Dermis blood vessel endothelial cell (primary cell): ENCODE results near the gene PCGF3. TPM values are rescaled to one million over a fixed set of nuclear protein-coding genes. Genes with fewer than 3 reads are reported as not detected.
A peak's percentile ranks its signal among the peaks of the same experiment; 100 is the strongest.
"Not testable (repeated sequence)": the region's sequence is repeated elsewhere in the genome, so short reads cannot be mapped to it uniquely, and the experiment has no call there.

Experiments used
- DNase-seq: peaks from one replicate; pipeline ENCODE4 v3.0.0; 2010
- total RNA-seq: library from RNA; depleted of rRNA; stranded (reverse); fragments of >200 nt; gene quantifications from 2 replicates; pipeline ENCODE4 v1.2.3, GENCODE V29; 2014

The PCGF3 gene
- total RNA-seq, 1 donor from 2014 or later = 64.3 TPM

DNA sequence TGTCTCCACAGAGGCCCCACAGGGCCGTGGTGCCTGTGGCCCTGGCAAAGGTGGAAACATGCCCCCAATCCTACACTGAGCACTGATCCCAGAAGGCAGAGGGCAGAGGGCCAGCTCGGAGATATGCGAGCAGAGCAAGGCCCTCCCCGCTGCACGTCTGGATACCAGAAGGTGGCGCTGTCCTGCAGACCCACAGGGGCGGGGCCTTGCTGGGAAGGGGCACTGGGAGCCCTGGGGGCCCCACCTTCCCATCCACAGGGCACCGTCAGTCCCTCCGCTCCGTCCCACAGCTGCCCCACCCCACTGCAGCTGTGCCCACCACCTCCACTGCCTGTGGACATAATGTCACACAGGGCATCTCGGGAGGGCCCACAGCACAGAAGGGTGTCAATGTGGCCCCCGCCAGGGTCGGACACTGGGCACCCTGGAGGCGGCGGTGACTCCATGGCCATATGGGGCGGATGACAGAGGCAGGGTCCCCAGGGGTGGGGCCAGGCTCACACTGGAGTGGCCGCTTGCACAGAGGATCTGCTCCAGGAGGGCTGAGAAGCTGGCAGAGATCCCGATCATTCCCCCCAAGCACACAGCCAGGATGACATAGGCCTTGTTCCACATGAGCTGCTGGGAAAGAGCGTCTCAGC is 21.5 kb upstream of the PCGF3 start:
- DNase-seq = peak; percentile 85

DNA sequence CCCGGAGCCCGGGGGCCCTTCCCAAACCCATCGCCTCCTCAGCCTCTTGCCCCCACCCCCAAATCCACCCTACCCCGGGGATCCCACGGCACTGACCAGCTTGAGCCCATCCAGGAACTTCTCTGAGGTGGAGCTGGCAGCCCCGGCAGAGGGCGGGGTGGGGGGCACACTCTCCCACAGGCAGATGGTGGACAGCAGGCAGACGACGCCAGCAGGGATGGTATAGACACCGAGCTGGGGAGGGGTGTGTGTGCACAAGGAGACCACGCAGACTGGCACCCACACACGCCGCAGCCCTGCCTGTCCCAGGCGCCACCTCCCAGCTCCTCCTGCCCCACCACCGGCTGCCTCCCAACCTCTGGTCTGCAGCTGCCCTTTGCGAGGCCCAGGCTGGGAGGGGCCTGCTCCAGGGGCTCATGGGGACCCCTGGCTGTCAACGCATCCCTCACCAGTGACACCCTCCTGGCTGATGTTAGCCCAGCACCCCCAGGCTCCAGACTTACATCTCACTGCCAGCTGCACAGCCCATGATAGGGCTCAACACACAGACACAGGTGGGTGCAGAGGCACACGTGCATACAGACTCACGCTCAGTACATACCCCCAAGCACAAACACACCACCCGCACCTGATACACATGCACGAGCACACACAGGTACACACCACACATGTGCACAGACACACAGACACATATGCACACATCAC is 20.9 kb upstream of the PCGF3 start:
- DNase-seq = no peak

DNA sequence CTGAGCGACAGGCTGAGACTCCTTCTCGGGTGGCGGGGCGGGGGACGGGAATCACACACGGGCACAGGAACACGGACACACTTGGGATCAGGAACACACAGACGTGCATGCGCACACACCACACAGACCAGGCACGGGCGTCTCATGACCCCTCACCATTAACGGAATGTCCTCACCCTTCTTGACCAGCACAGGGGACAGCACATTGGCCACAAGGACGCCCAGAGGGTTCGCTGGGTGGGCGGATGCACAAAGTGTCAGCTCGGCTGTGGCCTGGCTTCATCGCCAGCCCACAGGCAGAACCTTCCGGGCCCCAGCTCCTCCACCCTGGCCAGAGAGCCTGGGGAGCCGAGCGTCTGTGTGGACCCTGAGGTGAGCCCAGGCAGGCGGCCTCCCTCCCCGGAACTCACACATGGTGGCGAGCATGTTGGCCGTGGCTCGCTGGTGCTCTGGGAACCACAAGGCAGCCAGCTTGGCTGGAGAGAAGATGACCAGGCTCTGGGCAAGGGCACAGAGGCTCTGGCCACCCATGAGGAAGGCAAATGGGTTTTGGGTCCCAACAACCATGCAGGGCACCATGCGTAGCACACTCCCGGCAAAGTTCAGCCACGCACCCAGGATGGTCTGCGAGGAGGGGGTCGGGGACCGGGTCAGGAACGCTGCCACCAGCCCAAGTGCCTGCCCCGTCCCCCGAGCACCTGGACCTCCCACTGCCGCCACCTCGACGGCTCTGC is 19.8 kb upstream of the PCGF3 start:
- DNase-seq = no peak

DNA sequence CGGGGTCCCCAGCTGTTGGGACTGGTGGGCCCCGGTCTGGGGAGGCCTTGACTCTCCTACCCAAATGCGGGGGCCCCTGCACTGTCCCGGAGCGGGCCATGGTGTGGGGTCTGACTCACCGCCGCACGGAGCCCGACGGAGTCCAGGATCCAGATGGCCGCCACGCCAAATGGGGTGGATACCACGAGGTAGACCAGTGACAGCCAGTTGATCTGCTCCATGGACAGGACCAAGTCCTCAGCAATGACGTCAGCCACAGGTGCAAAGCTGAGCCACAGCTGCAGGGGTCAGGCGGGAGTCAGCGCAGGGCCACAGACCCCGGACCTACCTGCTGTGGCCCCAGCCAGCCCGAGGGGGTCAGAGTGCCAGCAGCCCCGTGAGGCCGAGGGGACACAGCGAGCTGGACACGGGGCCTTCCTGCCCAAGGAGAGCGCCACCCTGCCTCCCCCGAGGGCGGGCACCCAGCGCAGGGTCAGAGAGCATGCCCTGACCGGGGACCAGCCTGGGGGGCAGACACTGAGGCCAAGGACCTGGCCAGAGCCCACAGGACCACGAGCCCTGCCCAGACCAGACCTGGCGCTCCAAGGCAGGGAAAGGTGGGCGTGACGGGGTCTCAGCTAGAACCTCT is 19.1 kb upstream of the PCGF3 start:
- DNase-seq = no peak

DNA sequence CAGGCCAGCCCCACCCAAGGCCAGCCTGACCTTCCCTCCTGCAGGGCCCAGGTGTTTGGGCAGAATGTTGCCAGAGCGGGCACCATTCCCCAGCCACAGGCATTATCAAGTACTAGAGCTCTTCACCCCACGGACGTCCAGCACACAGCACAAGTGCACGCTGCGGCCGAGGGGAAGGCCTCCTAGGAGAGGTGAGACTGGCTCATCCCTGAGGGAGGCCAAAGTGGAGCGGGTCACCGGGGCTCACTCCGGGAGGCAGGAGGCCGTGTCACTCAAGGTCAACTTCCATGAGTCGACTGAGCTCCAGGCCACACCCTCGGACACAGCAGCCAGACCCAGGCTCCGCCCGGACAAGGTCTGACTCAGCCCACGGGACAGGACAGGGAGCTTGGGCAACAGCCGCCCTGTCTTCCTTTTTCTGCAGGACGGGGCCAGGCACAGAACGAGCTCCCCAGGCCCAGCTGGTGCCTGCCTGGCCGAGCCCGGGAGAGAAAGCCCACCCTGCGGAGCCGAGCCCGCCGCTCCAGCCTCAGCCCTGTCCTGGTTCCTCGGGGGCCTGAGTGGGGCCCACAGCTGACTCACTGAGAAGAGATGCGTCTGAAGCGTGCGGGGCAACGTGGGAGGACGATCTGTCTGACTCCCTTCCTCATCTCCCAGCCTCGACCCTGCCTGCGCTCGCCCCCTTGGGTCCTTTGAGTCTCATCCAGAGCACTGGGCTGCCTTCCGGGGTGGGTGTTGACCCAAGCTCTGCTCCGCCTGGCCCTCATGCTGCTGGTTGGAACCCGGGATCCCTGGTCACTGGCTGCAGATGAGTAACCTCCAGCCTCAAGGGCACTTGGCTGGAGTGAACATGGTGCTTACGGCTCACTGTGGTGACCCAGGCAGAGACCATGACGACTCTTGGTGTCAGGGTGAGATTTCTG is 18.3 kb upstream of the PCGF3 start:
- peak; percentile 88 for DNase-seq

DNA sequence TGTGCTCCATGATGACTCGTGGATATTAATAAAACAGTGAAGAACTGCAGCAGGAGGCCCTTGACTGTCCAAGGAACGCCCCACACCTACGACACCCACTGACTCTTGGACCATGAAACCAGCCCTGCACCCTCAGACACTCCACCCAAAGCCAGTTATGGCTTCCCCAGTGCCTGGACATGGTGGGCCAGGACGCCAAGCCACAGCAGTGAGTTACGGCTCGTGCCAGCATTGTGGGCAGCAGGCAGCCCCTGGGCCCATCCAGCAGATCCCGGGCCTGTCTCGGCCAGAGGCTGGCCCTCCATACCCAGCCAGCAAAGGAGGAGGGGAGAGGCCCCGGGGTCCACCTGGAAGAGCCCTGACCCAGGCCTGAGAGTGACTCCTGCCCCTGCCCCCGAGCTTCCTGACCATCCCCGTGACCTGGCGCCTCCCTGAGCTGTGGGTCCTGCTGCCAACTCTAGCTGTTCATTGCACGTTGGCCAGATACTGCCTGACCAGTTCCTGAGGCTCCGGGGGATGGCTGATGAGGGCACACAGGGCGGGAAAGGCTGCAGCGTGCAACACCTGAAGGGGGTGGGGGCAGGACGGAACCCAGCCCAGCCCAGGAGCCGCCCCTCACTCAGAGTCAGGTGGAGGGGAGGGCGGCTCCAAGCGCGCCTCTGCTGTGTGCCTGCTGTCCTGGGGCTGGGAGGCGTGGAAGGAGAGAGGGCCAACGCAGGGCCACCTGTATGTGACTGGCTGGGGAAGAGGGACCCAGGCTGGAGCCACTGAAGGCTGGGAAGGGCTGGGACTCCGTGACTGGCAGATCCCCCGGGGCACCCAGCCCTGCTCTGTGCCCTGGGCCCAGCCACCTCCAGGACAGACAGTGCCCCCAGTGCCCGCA is 17.4 kb upstream of the PCGF3 start:
- no peak for DNase-seq

DNA sequence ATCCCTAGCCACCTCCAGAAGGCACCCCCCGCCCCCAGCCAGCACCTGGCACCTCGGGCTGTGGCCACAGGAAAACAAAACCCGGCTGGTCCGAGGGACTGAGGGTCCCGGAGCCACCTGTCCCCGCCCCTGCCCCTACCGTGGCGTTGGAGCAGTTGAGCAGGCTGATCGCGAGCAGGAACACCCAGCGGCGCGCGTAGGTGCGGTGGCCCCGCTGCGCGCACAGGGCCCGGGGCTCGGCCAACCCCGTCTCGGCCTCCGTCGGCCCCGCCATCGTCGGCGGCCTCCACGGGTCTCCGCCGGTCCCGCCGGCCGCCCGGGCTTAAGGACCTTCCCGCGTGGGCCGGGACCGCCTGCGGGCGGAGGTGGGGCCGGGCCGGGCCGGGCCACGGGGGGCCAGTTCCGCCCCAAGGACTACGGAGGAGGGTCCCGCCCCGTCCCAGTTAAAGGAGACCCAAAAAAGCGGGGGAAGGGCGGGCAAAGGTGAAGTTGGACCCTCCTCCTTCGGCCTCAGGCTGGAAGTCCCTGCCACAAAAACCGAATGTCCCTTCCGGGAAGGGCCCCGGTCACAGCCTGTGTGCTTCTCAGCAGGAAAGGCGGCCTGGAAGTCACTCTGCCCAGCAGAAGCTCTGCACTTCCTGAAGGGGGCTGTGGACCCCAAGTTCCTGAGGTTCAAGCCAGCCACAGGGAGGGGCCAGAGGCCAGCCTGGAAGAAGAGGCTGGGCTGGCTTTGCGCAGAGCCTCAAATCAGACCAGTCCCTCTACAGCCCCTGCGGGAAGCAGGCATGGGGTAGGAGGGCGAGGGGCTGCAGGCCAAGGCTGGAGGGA is 16.6 kb upstream of the PCGF3 start, which contains the start of gene SLC49A3:
Gene SLC49A3, minus strand, starts transcription at position 298 of the 828 bp plus-strand sequence. Its CDS starts 24 bp downstream, at position 274.
- DNase-seq = peak; percentile 22

DNA sequence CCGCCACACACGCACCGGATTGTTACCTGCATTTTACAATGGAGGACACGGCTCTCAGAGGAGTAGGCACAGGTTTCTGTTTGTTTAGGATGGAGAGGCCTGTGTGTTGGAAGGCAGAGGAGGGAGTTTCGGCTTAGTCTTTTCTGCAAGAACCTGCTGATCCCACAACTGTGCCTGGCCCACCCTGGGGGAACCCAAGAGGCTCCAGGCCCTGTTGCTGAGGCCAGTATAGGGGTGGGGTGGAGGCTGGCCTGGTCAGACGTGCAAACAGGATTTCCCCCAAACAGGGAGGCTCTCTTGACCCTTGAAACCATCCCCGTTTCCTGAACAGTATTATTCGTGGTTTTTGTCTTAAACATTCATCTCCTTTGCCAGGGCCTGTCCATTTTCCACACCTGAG is 15.9 kb upstream of the PCGF3 start:
- DNase-seq = no peak

DNA sequence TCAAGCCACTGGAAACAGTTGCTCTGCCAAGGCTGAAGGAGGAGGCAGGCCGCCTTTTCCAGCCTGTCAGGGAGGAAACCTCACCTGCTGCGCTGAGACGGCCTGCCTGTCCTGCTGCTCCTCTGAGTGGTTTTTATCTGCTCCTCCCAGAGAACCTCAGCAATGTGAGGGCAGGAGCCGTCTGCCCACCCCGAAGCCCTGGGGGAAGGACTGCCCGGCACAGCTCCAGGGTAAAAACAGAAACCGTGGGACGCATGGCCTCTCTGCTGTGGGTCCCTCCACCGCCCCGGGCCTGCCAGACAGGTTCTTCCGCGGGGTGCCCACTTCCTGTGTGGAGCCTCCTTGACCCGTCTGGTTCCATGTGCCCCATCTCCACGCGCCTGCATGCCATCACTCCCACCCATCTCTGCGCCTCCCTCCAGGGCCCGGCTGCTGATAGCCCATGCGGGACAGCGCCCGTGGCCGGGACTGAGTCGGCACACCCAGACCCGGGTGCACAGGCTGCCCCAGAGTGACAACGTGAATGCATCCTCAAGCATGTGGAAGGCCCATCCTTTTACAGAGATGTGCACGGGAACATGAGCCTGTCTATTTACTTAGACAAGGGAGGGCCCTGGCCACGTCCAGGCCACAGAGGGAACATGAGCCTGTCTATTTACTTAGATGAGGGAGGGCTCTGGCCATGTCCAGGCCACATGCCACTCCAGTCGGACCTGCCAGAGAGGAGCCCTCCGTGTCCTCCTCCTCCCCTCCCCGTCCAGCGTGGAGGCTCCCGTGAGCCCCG is 12.7 kb upstream of the PCGF3 start:
- no peak for DNase-seq

DNA sequence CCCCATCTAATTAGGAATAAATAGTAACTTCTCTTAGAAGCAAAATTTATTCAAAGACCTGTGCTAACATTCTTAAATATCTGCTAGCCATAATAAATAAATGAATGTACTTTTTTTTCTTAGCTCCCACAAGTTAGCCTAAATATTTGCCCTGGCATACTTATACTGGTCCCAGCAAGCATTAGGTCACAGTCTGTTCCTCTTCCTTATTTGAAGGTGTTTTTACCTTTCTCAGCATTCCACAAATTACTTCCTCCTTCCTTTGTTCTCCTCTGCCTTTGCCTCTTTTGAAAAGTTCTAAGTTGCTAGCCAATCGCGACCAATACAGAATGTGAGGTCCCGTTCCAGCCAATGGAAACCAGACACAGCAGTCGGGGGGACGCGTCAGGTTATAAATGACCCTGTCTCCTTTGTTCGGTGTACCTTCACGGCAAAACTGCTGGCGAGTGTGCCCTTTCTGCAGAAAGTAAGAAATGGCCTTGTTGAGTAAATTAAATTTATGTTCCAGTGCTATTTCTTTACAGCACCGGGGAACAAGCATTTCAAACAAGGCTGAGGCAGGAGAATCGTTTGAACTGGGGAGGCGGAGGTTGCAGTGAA is 11.2 kb upstream of the PCGF3 start:
- not testable (repeated sequence) for DNase-seq

DNA sequence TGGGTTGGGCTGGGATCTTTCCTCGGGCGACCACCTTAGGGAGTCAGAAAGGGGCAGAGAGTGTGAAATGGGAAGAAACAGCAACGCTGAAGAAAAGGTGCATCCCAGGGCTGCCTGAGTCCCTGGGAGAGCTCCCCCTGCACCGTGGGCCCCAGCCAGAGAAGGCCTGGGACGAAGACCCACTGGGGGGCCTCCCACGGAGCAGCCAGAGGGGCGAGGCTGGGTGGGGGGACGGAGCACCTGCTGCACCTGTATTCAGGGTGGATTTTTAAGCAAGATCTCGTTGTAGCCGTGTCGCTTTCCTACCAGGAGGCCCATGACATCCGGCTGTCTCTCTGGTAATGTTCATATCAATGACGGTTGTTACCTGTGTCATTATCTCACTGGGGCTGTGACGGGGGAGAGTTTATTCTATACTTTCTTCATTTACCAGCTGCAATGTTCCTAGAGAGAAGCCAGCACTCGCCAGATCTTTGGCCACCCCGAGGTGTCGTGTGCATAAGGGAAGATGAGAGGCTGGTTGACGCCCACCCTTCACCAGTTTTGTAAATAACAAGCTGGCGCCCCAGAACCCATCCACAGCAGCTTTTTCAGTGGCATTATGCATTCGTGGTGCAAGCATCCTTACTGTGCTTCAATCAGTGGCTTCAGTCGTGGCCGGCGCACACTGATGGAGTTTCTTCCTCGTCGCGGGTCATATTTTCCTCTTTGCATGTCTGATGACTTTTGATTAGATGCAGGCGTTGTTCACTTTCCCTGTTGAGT is 5.6 kb upstream of the PCGF3 start:
- no peak for DNase-seq

DNA sequence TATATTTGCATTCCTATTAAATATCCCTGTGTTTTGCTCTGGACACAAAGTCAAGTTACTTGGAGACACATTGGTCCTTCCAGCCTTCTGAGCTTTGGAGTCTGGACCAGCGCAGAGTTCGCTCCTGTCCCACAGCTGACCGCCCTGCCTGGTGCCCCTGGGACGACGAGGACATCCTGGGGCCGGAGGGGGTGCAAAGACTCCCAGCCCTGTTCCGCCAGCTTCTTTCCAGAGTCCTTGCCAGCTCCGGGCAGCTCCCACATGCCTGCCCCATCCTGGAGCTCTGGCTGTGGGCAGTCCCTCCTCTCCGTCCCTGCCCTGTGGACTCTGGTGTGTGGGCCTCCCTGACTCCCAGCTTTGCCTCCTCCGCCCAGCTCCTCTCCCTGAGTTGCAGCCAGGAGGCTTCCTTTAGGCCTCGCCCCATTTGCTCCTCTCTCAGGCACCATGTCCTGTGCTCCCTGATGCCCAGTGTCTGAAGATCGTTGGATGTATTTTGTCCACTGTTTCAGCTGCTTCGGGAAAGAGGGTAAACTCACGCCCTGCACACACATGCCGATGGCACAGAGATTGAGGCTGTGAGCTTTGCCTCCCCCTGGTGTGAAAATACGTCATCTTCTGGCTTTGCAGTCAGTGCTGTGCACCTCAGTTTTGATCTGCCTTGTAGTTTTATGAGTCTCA is 4.9 kb upstream of the PCGF3 start:
- no peak for DNase-seq

DNA sequence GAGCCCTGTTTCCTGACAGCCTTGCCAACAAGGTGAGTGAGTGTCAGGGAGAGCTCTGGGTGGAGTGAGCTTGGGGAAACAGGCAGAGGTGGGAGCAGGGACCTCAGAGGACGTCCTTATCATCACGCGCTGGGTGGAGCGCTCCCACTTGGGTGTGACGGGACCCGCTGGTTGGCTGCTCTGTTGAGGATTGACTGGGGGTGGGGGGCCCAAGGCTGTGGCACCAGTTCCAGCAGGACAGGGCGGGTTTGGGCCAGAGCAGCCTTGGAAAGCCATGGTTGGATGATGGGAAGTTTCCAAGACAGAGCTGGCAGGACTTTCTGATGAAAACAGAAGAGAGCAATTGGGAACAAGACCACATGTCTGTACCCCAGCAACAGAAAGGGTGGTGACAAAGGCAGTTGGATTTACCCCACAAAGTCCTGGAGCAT is 3.0 kb upstream of the PCGF3 start:
- no peak for DNase-seq

DNA sequence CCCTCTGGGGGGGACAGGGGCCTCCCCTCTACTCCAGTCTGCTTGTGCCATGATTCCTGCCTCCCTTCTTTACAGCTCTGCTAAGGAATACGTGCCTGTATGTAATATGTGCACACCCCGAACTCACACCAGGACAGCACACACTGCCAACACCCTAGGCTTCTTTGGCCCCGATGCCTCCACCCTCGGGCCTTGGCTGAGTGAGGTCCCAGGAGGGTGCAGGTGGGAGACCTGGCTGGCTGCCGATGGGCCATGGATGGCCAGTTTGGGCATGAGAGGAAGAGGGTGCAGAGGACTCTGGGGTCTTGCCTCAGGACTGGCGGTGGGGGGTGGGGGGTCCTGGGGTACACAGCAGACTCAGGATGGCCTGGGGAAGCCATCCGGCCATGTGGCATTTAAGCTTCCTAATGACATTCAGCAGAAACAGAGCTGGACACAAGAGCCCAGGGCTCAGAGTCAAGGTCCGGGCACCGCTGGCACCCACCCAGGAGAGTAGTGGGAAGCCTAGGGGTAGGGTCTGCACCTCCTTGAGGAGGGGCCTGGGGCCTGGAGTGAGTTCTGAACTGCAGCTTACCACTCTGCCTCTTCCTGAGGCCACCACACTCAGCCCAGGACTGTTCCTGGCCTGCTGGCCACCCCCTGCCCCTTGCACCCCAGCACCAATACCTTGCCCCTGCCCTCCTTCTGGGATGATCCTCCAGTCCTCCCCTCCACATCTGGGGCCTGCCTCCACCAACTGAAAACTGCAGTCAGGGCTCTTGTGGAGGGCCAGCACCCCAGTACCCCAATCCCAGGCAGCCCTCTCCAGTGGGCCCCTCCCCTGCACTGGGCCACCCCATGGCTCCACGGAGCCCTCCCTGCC is 2.1 kb upstream of the PCGF3 start:
- DNase-seq = no peak

DNA sequence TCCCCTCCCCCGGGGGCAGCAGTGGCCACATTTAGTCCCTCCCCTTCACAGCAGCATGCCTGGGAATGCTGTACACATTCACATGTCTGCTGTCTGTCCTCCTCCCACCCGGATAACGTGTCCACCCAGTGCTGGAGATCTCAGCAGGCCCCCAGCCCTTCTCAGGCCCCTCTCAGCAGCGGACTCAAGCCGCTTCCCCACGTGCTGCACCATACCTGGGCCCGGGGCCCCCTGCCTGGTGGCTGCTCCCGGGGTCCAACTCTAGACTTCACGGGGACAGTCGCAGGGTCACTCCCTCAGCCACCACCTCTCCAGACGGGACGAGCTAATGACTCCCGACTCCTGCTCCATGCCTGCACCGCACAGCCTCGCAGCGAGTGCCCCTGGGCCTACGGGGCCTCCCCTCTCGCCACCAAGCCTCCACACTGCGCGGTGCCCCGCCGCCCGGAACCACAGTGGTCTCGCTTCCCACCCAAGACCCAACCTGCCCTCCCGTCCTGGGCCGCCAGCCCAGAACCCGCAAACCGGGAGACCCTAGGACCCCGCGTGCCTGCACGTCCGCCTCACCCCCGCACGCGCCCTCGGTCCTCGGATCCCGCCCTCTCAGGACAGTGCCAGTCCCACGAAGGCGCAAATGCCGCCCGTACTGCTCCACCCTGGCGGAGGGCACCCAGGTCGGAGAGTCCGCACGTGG is 1.3 kb upstream of the PCGF3 start:
- no peak for DNase-seq

DNA sequence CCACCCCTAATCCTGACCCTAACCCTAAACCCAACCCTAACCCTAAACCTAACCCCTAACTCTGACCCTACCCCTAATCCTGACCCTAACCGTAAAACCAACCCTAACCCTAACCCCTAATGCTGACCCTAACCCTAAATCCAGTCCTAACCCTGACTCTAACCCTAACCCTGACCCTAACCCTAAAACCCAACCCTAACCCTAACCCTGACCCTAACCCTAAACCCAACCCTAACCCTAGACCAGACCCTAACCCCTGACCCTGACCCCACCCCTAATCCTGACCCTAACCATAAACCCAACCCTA is 708 bp upstream of the PCGF3 start:
- no peak for DNase-seq
